Measurements from ENCODE around the gene ENDOU.

ENDOU gene

DNA sequence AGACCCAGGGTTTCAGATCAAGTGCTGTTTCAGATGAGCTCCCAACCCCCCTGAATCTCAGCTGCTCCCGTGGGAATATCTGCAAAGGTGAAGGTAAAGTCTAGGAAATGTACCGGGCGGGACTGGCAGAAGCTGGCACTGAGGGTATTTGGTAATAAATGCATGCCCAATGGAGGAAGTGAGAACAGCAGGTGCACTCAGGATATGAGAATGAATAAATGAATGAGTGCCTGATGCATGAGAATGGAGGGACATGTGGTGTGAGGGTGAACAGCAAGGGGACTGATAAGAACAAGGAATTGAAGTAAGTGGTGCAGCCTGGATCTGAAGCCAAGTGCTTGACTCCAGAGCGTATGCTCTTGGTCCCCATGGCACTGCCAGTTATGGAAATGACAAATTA is 21.8 kb upstream of the ENDOU start:
- intact Hi-C loops (cut with DNase I) = no loop called here
- no peak for DNase-seq

DNA sequence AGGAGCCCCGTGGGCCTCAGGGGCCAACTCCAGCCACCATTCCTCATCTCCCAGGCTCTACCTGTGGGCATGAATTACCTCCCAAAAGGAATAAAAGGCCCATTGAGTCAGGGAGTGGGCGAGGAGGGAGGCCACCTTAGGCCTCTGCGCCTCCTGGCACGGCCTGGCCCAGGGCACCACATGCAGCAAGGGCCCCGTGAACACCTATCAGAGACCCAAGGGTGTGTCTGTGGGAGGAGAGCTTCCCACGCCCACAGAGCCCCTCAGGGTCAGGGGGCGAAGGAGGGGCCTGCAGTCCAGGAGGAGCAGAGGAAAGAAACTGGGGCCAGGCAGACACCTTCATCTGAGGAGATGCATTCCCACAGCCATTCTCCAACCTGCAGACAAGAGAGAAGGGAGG is 21.2 kb upstream of the ENDOU start:
- intact Hi-C loops (cut with DNase I) = no loop called here
- no peak for DNase-seq

DNA sequence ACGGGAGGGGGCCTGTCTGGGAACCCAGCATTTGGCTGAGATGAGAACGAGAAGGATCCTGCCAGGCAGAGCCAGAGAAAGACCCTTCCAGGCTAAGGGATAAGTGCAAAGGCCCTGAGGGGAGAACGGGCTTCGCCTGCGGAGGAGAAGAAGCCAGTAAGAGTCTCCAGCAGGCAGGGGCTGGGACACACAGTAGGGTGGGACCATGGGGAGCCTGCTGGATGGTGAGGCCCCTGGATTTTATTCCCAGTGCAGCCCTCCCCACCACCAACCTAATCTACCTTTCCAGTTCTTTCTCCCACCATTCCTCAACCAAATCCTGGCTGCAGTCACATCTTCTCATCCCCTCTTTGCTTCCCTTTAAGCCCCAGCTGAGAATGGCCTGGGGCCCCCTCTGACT is 20.8 kb upstream of the ENDOU start:
- intact Hi-C loops (cut with DNase I) = no loop called here

DNA sequence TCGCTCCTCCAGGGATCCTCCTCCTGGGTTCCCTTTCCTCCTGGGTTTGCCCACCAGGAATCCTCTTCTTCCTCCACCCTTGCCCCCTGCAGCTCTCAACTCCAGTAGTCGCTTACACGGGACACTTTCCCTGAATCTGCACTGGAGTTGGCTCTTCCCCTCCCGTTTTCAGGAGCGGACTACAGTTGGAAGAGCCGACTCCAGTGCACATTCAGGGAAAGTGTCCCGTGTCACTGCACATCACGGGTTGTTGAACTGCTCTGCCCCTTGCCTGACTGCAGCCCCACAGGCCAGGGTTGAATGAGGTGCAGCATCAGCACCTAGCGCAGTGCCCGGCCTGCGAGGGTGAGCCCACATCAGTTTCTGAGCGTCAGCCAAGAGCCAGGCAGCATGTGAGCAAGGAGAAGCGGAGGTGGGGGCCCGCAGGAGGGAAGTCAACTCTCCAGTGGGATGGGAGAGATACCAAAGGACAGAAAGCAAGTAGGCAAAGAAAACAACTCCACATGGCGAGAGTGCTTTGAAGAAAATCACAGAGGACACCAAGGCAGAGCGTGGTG is 20.3 kb upstream of the ENDOU start:
- DNase-seq = no peak
- intact Hi-C loops (cut with DNase I) = no loop called here

More for the DNA sequence above, 20.8 kb upstream of the ENDOU start:
- DNase-seq = no peak

DNA sequence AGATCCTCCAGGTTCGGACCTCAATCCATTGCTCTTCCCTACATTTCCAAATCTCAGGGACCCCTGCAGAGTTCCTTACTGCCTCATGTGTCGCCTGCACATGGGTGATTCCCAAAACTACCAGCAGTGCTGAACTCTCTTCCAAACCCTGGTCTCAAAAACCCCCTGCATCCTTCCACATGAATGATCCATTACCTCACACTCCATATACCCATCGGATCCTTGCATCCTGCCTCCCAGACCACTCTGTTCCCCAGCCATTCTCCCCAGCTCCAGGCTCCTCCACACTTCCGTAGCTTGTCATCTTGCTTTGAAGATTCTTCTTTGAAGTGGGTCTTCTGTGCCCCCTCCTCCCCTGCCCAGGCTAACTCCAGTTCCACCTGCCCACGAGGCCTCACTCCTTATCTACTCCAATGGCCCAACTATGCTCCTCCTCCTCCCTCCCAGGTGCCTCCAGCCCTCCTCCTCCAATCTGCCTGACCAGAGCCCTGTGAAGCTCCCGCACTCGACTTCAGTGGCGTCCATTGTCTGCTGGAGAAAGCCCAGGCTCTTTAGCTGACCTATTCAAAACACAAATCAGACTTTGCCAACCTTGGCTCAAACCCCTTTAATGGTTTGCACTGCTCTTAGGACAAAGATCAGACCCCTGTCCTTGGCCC is 19.6 kb upstream of the ENDOU start:
- DNase-seq = no peak
- intact Hi-C loops (cut with DNase I) = no loop called here

DNA sequence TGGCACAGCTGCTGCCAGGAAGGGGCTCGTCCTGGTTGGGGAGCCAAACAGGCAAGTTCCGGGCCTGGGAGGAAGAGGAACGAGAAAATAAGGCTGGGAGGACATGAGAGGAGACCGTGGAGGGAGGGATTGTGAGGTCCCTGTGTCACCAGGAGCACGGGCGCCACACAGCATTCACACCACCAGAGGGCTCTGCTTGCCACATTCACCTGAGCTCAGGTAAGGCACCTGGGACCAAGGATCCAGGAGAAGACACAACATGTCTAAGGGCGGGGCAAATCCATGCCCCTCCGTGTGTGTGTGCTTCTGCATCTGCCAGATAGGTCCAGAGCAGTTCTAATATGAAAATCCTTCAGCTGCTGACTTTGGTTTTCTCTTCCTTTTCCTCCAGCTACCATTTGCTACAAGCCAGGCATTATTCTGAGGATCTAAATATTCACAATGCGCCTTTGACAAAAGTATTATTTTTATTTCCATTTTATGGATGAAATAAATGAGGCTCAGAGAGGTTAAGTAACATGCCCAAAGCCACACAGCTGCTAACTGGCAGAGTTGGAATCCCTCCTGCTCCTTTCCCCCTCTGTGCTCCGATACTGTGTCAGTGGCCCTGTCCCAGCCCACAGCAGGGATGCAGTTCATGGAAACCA is 18.8 kb upstream of the ENDOU start:
- intact Hi-C loops (cut with DNase I) = no loop called here
- DNase-seq = peak in 22 of 42 donors; percentile 27 to 69 (median 50)

DNA sequence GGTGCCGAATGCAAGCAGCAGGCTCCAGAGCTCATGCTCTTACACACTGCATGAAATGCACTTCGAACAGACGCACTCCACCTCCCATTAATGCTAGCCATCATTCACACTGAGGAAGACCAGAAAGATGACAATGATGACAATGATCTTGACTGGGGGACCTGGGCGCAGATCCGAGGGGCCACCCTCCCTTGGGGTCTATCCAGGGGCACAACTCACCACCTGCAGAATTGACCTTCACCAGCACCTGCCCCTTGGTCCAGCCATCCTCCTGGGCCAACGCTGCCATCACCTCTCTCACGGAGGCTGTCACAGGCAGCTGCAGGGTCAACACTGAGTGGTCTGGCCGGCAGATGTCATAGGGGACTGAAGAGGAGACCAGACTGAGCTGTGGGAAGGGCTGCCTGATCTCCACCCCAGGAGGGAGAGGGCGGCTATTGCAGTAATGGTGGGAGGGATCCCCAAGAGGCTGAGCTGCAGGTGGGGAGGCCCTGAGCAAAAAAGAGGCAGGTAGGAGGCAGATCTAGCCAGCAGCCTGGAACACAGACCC is 18.1 kb upstream of the ENDOU start:
- DNase-seq = no peak
- intact Hi-C loops (cut with DNase I) = no loop called here

DNA sequence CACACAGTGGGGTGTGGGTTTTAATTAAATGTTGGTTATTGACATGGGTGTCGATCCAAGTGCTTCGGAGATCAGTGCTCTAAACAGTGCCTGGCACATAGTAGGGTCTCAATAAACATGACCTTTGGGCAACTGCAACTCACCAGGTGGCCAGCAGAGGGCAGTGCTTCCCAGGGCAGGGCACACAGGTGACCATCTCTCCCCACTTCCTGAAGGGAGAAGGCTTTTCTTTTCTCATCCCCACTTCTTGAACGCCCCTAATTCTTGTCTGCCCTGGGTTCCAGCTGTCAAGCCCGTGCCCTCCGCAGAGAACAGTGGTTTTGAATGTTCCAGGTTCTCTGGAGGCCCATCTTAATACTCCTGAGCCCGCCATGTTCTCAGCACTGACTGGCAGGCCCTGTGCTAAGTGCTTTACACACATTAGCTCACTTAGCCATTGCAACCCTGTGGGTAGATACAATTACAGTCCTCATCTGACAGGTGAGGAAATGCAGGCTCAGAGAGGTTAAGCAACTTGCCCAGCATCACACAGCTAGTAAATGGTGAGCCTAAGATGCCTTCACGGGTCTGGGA is 17.0 kb upstream of the ENDOU start:
- peak in 27 of 42 donors; percentile 35 to 81 (median 53) for DNase-seq
- intact Hi-C loops (cut with DNase I) = no loop called here

DNA sequence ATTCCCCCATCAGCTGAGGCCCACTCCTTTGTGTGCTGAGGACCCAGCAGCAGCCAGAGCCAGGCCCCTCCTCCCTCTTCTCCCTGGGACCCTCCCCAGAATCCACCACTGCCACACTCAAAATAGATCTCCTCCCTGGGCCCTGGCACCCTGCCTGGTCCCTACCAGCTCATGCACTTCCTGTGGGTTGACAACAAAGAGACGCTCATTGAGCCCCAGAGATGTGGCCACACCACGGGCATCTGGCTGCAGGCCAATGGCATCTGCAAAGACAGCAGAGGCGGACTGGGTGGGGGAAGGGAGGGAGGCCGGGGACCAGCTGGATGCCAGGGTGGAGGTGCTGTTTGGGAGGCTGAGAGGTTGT is 16.0 kb upstream of the ENDOU start:
- intact Hi-C loops (cut with DNase I) = no loop called here

DNA sequence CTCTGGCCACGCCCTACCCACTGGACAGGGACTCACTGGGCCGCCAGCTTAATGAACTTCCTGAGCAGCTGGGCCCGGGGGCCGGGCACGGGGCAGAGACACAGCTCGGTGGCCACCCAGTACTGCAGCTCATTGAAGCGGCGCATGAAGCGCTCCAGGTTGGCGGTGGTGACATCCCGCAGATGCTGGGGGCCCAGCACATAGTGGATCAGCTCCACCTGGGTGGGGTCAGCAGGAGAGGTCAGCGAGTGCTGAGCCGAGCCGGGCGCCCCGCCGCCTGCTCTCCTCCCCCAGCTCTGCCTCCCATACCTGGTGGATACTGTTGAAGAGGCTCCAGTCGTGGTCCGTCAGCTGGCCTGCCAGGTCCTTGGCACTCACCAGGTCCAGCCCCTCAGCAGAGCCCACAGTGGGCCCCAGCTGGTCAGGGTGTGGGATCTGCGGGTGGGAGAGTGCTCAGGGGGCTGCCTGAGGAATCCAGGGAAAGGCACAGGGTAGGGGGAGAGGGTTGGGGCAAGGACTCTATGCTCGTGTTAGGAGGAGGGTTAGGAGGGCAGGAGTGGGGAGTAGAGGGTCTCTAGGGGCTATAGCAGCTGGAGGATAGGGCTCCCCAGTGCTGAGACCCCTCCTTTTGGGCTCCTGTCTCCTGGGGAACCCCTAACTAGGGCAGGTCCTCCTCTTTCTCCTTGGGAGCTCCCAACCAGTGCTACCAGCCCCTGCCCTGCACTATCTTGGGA is 15.5 kb upstream of the ENDOU start:
- peak in 5 of 42 donors; percentile 34 to 66 (median 51) for DNase-seq
- intact Hi-C loops (cut with DNase I) = no loop called here

More for the DNA sequence above, 16.0 kb upstream of the ENDOU start:
- DNase-seq = peak; percentile 90 to 99 (median 97)

DNA sequence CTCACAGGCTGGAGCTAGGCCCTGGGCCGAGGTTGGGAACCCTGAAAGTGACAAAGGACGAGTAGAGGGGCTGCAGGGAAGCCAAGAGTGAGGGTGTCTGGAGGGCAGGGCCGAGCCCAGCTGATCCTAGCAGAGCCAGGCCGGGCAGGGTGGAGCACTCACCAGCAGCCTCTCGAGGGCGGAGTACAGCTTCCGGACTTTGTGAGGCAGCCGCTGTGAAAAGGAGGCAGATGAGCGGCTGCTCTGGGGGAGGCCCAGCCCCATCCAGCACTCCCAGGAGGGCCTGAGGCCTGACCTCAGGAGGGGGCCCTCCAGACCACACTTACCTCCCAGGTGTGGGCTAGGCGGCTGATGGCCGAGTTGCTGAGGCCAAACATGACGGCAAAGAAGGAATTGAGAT is 14.7 kb upstream of the ENDOU start:
- DNase-seq = no peak
- intact Hi-C loops (cut with DNase I) = no loop called here

DNA sequence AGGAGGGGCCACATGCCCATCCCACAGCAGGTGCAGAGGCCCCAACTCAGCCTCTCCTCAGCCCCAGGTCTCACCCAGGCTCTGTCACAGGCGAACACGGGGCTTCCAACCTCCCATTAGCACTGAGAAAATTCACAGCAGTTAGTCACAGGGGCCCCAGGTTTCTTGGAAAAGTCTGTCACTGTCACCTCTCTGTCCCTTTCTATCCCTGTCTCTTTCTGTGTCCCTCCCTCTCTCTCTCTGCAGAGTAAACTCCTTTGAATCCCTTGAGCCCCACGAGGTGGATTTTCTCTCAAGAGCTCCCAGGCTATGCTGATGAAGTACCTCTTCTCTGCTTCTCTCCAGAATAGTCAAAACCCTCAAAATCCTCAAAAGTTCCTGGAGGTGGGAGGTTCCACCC is 14.0 kb upstream of the ENDOU start:
- intact Hi-C loops (cut with DNase I) = no loop called here
- DNase-seq = no peak

DNA sequence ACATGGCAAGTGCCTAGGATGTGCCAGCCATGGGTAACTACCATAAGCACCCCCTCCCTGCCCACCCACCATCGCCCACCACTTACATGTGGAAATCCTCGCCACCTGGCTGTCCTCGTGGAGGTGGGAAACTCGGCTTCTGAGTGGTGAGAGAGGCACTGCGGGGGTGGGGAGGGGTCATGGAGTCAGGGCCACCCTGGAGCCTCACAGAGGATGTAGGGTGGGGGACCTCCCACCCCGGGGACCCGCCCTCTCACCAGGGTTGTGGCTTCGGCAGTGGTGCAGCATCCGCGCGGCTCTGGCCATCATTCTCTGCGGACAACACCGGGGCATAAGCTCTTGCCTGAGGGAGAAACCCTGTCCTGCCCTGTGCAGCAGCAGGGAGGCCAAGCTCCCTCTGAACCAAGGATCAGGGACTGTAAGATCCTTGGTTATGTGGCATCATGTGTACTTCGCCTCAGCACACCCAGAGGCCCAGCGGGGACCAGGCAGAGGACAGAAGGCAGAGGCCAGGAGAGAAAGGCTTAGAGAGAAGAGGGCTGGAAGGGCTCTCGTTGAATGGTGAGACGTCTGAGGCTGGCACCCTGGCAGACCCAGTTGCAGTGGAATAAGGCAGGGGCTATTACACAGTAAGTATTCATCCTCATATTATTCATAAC is 12.8 kb upstream of the ENDOU start:
- intact Hi-C loops (cut with DNase I) = no loop called here
- no peak for DNase-seq

DNA sequence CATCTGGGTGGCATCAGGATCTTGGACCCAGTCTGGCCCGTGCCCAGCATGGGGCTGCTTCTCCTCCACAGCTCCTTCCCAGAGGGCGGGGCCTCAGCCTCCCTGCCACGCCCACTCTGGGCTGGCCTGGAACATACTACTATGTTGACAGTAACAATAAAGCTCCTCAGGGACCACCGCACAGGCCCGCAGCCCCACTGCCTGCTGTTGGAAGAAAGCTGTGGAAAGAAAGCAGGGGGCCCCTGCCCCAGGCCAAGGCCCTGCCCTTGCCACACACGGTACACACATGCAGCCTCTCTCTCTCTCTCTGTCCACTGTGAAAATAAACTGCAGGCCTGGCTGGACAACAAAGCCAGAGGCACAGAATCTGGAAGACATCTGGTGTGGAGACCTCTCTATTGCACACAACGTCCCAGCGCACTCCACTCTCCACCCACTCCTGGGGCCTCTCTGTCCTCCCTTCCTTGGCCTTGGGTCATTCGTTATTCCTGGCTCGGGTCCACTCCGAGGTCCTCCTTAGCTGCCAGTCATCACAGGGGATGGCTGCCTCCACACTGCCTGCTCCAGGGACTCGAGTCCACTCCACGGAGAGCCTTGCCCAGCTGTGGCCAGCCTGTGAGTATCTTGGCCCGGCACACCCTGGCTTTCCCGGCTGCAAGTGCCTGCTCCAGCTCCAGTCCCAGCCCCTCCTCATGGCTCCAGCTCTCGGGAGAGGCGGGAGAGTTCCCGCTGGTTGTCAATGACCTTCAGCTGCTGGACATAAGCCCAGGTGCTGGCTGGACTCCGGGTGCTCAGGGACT is 11.8 kb upstream of the ENDOU start:
- intact Hi-C loops (cut with DNase I) = no loop called here
- peak; percentile 62 to 96 (median 84) for DNase-seq

DNA sequence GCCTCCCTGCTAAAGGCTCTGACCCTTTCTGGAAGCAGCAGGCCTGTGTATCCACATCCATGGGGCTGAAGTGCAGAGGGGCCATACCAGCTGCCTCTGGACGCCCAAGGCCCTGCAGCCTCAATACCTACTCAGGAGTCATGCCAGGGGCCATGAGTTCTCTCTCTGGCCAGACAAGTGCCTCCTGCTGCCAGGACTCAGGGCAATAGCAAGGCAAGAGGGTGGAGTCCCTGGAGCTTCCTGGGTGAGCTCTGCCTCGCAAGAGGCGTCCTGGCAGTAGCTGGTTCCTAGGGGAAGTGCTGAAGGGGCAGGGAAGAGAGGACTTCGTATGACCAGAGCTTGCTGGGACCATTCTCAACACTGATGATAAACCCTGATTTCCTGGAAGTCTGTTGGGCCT is 10.9 kb upstream of the ENDOU start:
- intact Hi-C loops (cut with DNase I) = no loop called here
- DNase-seq = no peak

DNA sequence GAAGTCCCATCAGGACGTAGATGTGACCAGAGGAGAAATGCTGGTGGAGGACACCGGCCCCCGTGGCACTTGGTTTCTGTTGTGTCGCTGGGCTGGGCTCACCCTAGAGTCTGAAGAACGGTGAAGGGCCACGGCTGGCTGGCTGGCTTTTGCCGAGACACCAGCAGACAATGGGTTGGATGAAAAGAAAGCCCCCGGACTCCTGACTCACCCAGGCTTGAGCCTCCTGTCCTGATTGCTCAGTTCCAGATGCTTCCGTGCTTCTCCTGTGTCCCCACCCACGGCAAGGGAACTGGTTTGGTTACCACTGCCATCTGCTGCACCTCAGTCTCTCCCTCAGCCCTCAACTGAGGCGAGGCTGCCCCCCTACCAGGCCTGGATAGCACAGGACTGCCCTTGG is 10.4 kb upstream of the ENDOU start:
- no peak for DNase-seq
- intact Hi-C loops (cut with DNase I) = no loop called here

DNA sequence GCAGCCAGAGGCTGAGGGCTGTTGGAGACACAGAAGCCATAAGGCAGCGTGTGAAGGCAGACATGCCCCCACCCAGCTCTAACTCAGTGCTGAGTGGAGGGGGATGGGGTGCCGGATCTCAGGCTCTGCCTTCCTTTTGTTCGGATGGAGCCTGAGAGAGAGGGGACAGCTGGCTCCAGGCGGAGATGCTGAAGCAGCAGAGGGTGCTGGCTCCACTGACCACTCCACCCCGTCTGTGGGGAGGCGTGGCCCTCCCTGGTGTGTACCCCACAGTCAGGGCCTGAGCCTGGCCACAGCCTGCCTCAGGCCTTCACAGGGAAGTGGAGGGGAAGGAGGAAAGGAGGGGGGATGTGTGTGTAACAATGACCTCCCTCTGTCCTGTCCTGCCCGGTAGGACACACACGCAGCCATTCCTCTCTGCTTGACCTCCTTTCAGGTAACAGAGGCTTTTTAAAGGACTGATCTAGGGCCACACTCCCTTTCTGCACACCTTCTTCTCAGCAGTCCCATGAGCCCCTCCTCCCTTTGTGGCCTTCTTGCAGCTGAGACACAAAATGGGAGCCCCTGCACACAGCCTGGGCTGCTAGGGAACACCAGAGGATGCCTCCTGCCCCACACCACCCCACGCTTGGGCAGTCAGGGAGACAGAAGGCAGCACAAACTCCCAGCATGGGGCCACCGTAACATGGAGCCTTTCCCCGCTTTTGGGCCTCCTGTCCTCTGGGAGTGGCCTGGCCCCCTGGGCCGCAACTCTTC is 9.6 kb upstream of the ENDOU start:
- intact Hi-C loops (cut with DNase I) = no loop called here
- peak in 40 of 42 donors; percentile 50 to 87 (median 68) for DNase-seq

DNA sequence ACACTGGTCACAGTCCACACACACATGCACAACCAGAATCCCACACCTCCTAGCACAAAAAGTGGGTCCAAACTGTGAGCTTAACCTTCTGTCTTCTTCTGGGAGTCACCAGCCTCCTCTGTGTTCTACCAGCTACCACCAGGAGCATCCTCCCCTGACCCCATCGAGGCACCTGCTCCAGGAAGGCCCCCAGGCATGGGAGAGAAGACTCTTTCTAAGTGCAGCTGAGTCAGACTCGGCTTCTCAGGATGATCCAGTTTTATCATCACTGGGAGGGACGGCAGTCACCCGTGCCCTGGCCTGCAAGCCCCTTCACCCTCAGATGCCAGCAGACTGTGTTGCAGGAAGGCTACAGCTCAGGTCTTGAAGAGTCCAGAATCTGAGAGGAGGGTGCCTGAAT is 7.9 kb upstream of the ENDOU start:
- DNase-seq = no peak
- intact Hi-C loops (cut with DNase I) = no loop called here
